NCI-H1694 (cell line): Measurements from ENCODE around the gene NDUFV1.
"Not testable (repeated sequence)": the region's sequence is repeated elsewhere in the genome, so short reads cannot be mapped to it uniquely, and the experiment has no call there.

ENCODE experiments used
- DNase-seq: peaks from one replicate; lab custom pipeline; 2025; lab: John Stamatoyannopoulos, UW

Gene NDUFV1

DNA sequence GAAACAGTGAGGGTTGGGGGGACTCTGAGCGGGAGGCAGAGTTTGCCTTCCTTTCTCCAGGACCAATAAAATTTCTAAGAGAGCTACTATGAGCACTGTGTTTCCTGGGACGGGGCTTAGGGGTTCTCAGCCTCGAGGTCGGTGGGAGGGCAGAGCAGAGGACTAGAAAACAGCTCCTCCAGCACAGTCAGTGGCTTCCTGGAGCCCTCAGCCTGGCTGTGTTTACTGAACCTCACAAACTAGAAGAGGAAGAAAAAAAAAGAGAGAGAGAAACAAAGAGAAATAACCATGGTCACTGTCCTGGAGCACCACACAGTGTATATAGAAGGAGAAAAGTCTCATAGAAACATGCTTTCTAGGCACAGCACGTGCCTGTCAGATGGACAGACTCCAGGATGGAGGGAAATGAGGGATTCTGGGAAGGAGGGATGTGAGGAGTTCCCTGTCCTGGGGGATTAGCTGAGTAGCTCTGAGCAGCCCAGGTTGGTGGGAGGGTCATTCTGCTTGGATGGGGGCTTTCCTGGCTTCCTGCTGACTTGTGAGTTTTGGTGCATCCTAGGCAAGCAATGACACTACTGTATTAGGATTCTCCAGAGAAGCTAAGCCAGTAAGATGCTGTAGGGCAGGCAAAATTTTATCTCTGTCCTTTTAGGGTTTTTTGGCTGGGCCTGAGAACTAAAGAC lies 20.0 kb upstream of the NDUFV1 start:
- DNase-seq, result no peak

- DNase-seq, result no peak
These were observed 18.6 kb upstream of the NDUFV1 start for GRCh38 chr11:67588136-67588503.

DNA sequence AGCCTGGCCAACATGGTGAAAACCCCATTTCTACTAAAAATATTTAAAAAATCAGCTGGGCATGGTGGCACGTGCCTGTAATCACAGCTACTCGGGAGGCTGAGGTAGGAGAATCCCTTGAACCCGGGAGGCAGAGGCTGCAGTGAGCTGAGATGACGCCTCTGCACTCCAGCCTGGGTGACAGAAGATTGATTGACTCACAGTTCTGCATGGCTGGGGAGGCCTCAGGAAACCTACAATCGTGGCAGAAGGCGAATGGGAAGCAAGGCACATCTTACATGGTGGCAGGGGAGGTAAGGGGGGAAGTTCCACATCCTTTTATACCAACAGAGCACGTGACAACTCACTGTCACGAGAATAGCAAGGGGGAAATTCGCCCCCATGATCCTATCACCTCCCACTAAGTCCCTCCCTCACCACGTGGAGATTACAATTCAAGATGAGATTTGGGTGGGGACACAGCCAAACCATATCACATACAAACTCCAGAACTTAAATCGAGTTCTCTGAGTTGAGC lies 17.8 kb upstream of the NDUFV1 start:
- not testable (repeated sequence) for DNase-seq

GRCh38 chr11:67592880-67593564 lies 13.7 kb upstream of the NDUFV1 start:
- DNase-seq, result no peak

- DNase-seq, result no peak
These were observed 13.2 kb upstream of the NDUFV1 start for GRCh38 chr11:67593565-67593905.

GRCh38 chr11:67594480-67594879 lies 12.3 kb upstream of the NDUFV1 start:
- DNase-seq, result no peak

DNA sequence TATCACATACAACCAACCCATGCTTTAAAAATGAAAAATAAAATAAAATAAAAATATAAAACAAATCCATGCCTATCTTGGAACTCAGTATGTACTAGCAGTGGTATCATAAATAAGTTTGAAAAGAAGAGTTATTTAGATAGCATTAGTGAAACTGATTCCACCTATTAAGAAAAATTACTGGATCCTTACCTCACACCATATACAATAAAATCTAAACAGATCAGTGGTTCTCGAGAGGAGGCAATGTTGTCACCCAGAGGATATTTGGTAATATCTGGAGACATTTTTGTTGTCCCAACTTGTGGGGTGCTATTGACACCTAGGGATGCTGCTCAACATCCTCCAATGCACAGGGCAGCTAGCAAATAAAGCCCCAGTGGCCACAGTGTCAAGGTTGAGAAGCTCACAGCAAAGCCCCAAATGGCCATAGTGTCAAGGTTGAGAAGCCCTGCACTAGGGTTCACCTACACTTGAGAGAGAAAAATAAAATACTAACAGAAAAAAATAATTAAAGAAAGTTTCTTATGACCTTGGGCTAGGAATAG lies 9.9 kb upstream of the NDUFV1 start:
- DNase-seq, result no peak

GRCh38 chr11:67597458-67597857 lies 9.3 kb upstream of the NDUFV1 start:
- not testable (repeated sequence) for DNase-seq

- DNase-seq, result not testable (repeated sequence)
These were observed 8.8 kb upstream of the NDUFV1 start for GRCh38 chr11:67597963-67598362.

GRCh38 chr11:67599149-67599548 lies 7.6 kb upstream of the NDUFV1 start:
- DNase-seq, result no peak

GRCh38 chr11:67600324-67601029 lies 6.3 kb upstream of the NDUFV1 start:
- DNase-seq, result no peak

GRCh38 chr11:67601098-67601497 lies 5.6 kb upstream of the NDUFV1 start:
- no peak for DNase-seq

GRCh38 chr11:67604119-67604518 lies 2.6 kb upstream of the NDUFV1 start:
- DNase-seq, result not testable (repeated sequence)

- no peak for DNase-seq
These were observed 1.9 kb upstream of the NDUFV1 start for GRCh38 chr11:67604815-67605214.

GRCh38 chr11:67605231-67606011 lies 1.3 kb upstream of the NDUFV1 start:
- DNase-seq, result no peak

GRCh38 chr11:67606093-67606491 lies 644 bp upstream of the NDUFV1 start:
- no peak for DNase-seq

- DNase-seq, result no peak
These were observed 771 bp downstream of the NDUFV1 start for GRCh38 chr11:67607507-67607906.

GRCh38 chr11:67608486-67608885 lies 1.8 kb downstream of the NDUFV1 start:
- DNase-seq, result no peak

DNA sequence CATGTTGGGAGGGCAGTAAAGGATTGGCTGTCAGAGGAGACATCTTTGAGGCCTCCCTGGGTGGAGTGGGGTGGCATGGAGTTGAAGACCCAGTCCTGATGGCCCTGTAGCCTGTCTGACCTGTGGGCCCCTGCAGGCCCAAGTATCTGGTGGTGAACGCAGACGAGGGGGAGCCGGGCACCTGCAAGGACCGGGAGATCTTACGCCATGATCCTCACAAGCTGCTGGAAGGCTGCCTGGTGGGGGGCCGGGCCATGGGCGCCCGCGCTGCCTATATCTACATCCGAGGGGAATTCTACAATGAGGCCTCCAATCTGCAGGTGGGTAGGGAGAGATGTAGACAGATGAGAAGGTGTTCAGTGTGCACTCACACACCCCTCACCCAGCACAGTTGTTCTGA lies 2.6 kb downstream of the NDUFV1 start:
- no peak for DNase-seq

GRCh38 chr11:67610302-67610868 lies 3.6 kb downstream of the NDUFV1 start:
- no peak for DNase-seq

DNA sequence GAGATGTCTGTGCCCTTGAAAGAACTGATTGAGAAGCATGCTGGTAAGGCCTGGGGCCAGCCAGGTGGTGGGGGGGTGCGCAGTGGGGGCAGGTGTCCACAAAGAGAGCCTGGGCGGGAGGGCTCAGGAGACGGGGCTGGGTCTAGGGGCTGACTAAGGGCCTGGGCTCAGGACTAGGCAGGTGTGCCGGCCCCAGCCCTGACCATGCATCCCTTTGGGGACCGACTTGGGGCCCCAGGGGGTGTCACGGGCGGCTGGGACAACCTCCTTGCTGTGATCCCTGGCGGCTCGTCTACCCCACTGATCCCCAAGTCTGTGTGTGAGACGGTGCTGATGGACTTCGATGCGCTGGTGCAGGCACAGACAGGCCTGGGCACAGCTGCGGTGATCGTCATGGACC lies 4.4 kb downstream of the NDUFV1 start:
- DNase-seq, result no peak
